T-helper 1 cell treated with Interleukin-12 subunit alpha and Interleukin-12 subunit beta and Interleukin-4 antibody, amounts not matched to agents 30 ng/mL and 1 ng/mL, for 36 hours (primary cell): ENCODE data around the gene CLBA1. TPM values are rescaled to one million over a fixed set of nuclear protein-coding genes. Genes with fewer than 3 reads are reported as not detected.

Experiments used
- intact Hi-C: fragments of 100-400 bp; cut with micrococcal nuclease; formaldehyde crosslinking; loops from one replicate; pipeline ENCODE4 v1.15.1; 2024
- total RNA-seq: library from RNA; stranded (reverse); gene quantifications from 2 replicates; pipeline ENCODE4 v1.2.3, GENCODE V29; 2022

The CLBA1 gene
- total RNA-seq, 1 donor from 2014 or later: 0.69 TPM

- intact Hi-C loops: no loop called here
These were observed 57.2 kb downstream of the CLBA1 start for GRCh38 chr14:105042813-105043212.

GRCh38 chr14:105043641-105044040 is 58.1 kb downstream of the CLBA1 start:
- intact Hi-C loops: loop anchor here (2.0 kb wide), 1 partner anchor 147 kb away; no protein-coding TSS in a partner anchor

Other genes with a start within 250 kb of the CLBA1 start
- 90.2 and 93.1 TPM in 2 replicates for gene SIVA1, start 232.6 kb upstream of the CLBA1 start, total RNA-seq
- gene AKT1, start 190.0 kb upstream of the CLBA1 start, total RNA-seq: 133 and 140 TPM in 2 replicates
- 5.7 and 6.7 TPM in 2 replicates for gene ZBTB42, start 184.7 kb upstream of the CLBA1 start, total RNA-seq
- gene CEP170B, start 120.5 kb upstream of the CLBA1 start, total RNA-seq: 3.9 and 5.0 TPM in 2 replicates
- gene PLD4, start 60.9 kb upstream of the CLBA1 start, total RNA-seq: 0.10 and 0.20 TPM in 2 replicates
- gene AHNAK2, start 7.4 kb upstream of the CLBA1 start, total RNA-seq: 0.07 TPM in 2 replicates
- 47.4 and 54.3 TPM in 2 replicates for gene CDCA4, start 35.3 kb downstream of the CLBA1 start, total RNA-seq
- 48.6 and 48.8 TPM in 2 replicates for gene GPR132, start 79.6 kb downstream of the CLBA1 start, total RNA-seq
- 7.2 and 7.9 TPM in 2 replicates for gene JAG2, start 183.0 kb downstream of the CLBA1 start, total RNA-seq
- gene NUDT14, start 195.5 kb downstream of the CLBA1 start, total RNA-seq: 34.0 and 35.8 TPM in 2 replicates